ENCODE results near the gene GCLM. TPM values are rescaled to one million over a fixed set of nuclear protein-coding genes. Genes with fewer than 3 reads are reported as not detected.

GCLM gene
- total RNA-seq, 1 donor from 2014 or later, result 11.6 TPM

DNA sequence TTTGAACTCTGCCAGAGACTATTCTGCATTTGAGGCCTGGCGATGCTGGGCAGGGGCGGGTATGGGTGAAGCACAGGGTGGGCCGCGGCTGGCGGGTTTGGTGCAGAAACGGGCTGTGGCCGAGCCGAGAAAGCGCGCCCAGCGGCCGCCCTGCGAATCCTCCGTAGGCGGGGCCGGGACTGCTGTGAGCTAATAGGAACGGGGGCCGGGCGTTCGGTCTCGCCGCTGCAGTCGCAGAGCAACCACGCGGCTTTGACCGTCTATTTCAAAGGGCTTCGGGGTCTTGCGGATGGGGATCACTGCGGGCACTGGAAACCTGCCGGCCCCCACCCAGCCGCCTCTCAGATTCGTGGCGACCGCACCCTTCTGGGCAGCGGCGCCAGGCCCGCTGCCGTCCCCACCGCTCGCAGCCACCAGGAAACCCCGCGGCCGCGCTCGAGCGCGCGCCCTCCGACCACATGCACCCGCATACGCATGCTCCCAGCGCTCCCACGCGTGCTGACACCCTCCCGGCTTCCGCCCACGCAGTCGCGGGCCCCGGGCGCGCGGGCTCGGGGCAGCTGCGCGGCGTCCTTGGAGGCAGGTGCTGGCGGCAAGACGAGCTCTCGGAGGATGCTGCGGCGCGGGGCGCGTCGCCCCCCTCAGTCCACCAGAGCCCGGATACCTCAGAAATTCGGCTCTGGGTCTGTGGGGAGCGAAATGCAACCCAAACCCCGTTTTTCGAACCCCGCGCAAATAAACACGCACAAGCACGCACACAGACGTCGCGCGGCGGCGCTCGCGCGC is 62.8 kb downstream of the GCLM start:
- ATAC-seq, result peak; percentile 70

GRCh38 chr1:93845538-93846205 is 63.6 kb downstream of the GCLM start:
- ATAC-seq, result peak; percentile 33

- ATAC-seq, result no peak
Measured at GRCh38 chr1:93844262-93845045, 64.8 kb downstream of the GCLM start.

DNA sequence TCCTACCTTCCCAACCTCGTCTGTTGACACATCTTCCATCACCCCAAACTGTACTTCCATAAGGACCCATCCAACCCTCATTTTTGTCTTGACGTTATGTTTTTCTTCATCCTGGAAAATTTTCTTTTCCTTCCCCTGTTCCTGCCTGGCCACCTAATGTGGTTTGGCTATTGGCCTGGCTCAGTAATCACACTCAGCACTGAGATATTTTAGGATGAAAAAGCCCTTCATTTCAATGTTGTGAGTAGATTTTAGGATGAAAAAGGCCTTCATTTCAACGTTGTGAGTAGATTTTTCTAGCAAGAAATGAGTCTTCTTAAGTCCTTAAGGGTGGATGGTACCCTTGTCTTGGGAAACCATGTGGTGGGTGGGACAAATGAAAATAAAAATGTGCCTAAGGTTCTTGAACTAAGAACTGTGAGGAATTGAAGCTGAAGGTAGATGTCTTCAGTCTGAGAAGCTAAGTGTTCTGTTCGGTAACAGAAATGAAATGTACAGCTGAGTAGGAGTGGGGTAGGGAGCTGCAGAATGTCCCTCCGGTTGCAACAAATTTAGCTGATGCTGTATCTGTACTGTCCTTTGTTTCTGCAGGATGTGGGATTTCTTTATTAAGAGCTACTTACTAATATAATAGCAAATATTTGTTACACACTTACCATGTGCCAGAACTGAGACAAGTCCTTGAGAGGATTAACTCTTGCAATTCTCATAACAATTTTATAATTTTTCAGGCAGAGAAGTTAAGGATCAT is 66.3 kb downstream of the GCLM start:
- no peak for ATAC-seq

- no peak for ATAC-seq
Measured at GRCh38 chr1:93841771-93842170, 67.5 kb downstream of the GCLM start.

- no peak for ATAC-seq
Measured at GRCh38 chr1:93840956-93841482, 68.2 kb downstream of the GCLM start.

GRCh38 chr1:93839753-93840152 is 69.5 kb downstream of the GCLM start:
- ATAC-seq, result no peak

DNA sequence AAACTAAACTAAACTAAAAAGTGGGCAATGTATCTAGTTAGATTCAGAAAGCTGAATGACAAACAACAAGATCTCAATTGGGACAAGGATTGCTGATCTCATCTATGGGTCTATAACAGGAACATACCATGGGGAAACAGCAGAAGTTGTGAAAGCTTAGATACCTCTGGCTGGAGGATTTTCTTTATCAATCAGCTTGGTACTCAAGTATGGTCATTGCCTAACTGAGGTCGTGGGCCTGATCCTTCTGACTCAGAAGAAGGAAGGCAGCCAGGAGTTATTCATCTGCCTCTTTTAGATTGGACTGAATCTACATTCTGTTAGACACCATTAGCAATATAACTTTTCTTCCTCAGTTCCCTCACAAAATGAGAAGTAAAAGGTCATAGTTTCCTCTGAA is 69.9 kb downstream of the GCLM start:
- ATAC-seq, result peak; percentile 34

- ATAC-seq, result no peak
Measured at GRCh38 chr1:93837961-93838360, 71.3 kb downstream of the GCLM start.

Other genes with a start within 250 kb of the GCLM start
- 5.7 TPM for gene BCAR3, start 227.6 kb downstream of the GCLM start, total RNA-seq
- gene DNTTIP2, start 30.2 kb downstream of the GCLM start, total RNA-seq, result 48.5 TPM
- 0.08 TPM for gene ABCA4, start 211.7 kb upstream of the GCLM start, total RNA-seq

All from esophagus mucosa (tissue), 1 donor.